ENCODE results near the gene OR51F2.
"Not testable (repeated sequence)": the region's sequence is repeated elsewhere in the genome, so short reads cannot be mapped to it uniquely, and the experiment has no call there.

OR51F2 gene, protein sequence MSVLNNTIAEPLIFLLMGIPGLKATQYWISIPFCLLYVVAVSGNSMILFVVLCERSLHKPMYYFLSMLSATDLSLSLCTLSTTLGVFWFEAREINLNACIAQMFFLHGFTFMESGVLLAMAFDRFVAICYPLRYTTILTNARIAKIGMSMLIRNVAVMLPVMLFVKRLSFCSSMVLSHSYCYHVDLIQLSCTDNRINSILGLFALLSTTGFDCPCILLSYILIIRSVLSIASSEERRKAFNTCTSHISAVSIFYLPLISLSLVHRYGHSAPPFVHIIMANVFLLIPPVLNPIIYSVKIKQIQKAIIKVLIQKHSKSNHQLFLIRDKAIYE

DNA sequence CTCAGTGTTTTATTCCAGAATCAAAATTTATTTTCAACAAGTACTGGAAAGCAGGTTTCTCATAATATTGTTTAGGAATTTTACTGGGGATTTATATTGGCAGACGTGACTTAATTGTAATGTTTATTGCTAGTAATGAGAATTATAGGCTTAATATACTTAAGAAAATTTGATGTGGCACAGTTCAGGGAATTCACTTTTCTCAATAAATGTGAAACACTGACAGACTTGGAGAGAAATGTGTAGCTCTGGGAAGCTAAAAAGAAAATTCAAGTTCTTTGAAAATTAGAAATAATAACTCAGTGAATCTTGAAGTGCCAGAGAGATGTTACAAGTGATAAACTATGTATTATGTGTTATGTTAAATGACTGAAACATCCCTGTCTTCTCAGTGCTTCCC lies at the start of gene OR51F2:
TSS of gene OR51F2 (plus strand) at position 301 of the 400 bp plus-strand sequence. CDS start 101 bp downstream, outside the sequence.
- DNase-seq (ENCODE audit: low read depth): no peak
- H3K4me3 ChIP-seq (ENCODE audit: low read depth, low read length): no peak within 1 kb of the TSS
- TF ChIP-seq, protein P1, sequence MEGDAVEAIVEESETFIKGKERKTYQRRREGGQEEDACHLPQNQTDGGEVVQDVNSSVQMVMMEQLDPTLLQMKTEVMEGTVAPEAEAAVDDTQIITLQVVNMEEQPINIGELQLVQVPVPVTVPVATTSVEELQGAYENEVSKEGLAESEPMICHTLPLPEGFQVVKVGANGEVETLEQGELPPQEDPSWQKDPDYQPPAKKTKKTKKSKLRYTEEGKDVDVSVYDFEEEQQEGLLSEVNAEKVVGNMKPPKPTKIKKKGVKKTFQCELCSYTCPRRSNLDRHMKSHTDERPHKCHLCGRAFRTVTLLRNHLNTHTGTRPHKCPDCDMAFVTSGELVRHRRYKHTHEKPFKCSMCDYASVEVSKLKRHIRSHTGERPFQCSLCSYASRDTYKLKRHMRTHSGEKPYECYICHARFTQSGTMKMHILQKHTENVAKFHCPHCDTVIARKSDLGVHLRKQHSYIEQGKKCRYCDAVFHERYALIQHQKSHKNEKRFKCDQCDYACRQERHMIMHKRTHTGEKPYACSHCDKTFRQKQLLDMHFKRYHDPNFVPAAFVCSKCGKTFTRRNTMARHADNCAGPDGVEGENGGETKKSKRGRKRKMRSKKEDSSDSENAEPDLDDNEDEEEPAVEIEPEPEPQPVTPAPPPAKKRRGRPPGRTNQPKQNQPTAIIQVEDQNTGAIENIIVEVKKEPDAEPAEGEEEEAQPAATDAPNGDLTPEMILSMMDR (IDR thresholded peaks at IDR 0.05; ENCODE audit: insufficient read depth, low read depth, low read length, missing control alignments): no peak

DNA sequence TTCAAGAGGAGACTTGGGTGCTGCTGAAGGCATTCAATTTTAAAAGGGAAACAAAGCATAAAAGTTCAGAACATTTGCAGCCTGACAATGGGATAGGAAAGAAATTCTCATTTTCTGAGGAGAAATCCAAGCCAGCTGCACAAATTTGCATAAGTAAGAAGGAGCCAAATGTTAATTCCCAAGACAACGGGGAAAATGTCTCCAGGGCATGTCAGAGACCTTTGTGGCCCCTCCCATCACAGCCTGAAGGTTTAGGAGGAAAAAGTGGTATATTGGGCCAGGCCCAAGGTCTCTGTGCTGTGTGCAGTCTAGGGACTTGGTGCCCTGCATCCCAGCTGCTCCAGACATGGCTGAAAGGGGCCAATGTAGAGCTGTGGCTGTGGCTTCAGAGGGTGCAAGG lies 38.7 kb upstream of the OR51F2 start:
- H3K4me3 ChIP-seq (ENCODE audit: low read depth, low read length): no peak overlapping the region
- DNase-seq (ENCODE audit: low read depth): no peak
- TF ChIP-seq, protein P1 (IDR thresholded peaks at IDR 0.05; ENCODE audit: insufficient read depth, low read depth, low read length, missing control alignments): no peak

DNA sequence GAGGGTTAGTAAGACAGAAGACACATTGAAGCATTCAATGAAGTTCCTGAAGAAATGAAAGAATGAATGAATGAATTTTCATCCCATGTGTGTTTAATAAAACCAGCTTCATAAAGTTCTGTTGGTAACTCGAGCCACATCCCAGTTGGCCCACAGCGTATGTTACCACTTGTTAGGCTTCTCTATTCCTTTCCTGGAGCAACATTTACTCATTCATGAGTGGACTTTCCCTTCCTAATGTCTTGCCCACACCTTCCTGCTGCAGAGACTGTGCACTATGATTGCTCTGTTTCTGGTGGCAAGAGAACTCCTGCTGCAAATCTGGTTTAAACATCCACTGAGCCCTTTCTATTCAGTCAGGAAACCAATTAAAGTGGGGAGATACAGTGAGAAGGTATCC lies 23.9 kb upstream of the OR51F2 start:
- TF ChIP-seq, protein P1 (IDR thresholded peaks at IDR 0.05; ENCODE audit: insufficient read depth, low read depth, low read length, missing control alignments): no peak

DNA sequence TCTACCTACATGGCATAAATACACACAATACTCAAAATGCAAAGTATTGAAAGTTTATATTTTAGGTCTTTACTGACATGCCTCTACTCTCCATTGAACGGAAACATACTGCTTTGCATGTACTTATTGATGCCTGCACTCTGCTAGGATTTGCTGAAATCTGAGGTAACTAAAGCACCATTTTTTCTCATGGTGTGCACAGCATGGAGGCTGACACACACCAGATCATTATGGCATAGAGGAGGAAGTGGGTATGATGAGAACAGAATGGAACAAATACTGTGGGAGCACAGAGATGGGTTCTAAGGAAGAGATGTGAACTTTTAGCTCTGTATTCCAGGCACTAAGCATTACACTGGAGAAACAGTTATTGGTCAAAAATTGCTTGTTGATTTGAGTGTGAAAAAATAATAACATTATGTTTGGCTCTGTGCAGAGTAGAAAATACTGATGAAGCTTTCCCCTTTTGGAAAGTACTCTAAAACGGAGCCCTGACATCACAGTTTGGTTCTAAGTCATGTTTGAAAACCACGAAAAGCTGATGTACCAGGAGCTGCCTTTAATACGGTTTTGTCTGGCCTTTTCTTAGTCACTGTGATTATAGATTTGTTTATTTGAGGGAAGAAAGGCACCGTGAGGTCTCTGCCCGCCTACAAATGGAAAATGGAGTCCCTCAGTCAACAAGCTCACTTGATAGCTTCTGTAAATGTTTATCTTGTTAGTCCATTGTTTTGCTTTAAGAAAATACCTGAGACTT lies 22.5 kb upstream of the OR51F2 start:
- H3K4me3 ChIP-seq (ENCODE audit: low read depth, low read length): no peak overlapping the region
- TF ChIP-seq, protein P1 (IDR thresholded peaks at IDR 0.05; ENCODE audit: insufficient read depth, low read depth, low read length, missing control alignments): no peak
- no peak for DNase-seq (ENCODE audit: low read depth)

More for the DNA sequence above, 23.9 kb upstream of the OR51F2 start:
- DNase-seq (ENCODE audit: low read depth): no peak
- H3K4me3 ChIP-seq (ENCODE audit: low read depth, low read length): no peak overlapping the region

DNA sequence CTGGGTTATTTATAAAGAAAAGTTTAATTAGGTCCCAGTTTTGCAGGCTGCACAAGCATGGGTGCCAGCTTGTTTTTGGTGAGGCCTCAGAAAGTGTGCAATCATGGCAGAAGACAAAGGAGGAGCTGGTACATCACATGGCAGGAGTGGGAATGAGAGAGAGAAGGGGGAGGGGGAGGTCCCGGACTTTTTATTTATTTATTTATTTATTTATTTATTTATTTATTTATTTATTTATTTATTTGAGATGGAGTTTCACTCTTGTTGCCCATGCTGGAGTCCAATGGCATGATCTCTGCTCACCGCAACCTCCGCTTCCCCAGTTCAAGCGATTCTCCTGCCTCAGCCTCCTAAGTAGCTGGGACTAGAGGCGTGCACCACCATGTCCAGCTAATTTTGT lies 19.8 kb upstream of the OR51F2 start:
- DNase-seq (ENCODE audit: low read depth); H3K4me3 ChIP-seq (ENCODE audit: low read depth, low read length): not testable (repeated sequence)

DNA sequence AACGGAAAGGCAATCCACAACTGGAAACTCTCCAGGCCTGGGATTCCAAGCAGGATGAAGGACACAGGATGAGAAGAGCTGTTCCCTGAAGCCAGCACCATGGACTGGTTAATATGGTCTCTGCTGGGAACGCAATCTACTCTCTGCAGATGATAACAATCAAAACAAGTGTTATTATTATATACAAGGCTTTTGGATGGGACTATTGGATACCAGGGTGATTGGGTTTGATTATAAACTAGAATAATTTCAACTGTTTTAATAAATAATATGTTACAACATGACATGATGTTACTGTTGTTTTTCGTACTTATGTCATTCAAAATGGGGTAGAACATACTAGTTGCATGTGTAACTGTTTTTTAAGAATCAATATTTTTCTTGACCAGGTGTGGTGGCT lies 16.8 kb upstream of the OR51F2 start, which contains the start of gene OR52R1:
TSS of gene OR52R1 (minus strand) at position 101 of the 400 bp plus-strand sequence. CDS start at position 101, 0 bp downstream.
- TF ChIP-seq, protein P1 (IDR thresholded peaks at IDR 0.05; ENCODE audit: insufficient read depth, low read depth, low read length, missing control alignments): no peak
- H3K4me3 ChIP-seq (ENCODE audit: low read depth, low read length): no peak within 1 kb of the TSS
- DNase-seq (ENCODE audit: low read depth): no peak

DNA sequence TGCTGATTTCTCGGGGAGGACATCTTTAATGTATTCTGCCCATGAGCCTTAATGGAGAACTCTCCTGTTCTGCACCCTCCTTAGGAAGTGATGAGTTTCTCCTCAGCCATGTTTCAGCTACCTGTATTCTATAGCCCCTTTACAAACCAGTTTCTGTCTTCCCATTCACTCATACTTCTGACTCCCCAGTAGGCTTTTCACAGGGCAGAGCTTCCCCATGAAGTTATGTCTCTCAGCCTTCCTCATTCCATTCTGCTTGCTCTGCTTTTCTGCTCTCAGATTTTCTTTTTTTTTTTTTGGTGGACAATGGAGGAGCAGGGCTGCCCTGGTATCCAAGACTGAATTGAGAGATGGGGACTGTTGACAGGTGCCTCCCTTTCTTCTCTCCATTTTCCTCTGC lies 12.6 kb upstream of the OR51F2 start:
- no peak for DNase-seq (ENCODE audit: low read depth)
- no peak overlapping the region for H3K4me3 ChIP-seq (ENCODE audit: low read depth, low read length)
- TF ChIP-seq, protein P1 (IDR thresholded peaks at IDR 0.05; ENCODE audit: insufficient read depth, low read depth, low read length, missing control alignments): no peak

All from GM12865 (cell line).